Neural progenitor cell (in vitro differentiated cells): ENCODE data around the gene NIM1K. TPM values are rescaled to one million over a fixed set of nuclear protein-coding genes. Genes with fewer than 3 reads are reported as not detected.

Source experiments
- DNase-seq: peaks from one replicate; pipeline ENCODE4 v3.0.0-alpha.2; 2016; ENCODE audit warnings: low spot score
- H2AFZ ChIP-seq: fragments of 200-600 bp; sonication (generic); replicated peaks from 2 replicates; pipeline ENCODE4 v1.6.1; 2016; ENCODE audit warnings: antibody characterized with exemption
- H3F3A ChIP-seq: fragments of 200-600 bp; sonication (generic); 2 replicates; pipeline ENCODE4 v1.6.1; 2016; ENCODE audit warnings: antibody characterized with exemption, low read depth
- H3K27ac ChIP-seq: fragments of 200-600 bp; sonication (generic); 2 replicates; pipeline ENCODE4 v1.5.1; 2016; ENCODE audit warnings: mild to moderate bottlenecking
- H3K27me3 ChIP-seq: fragments of 200-600 bp; sonication (generic); 2 replicates; pipeline ENCODE4 v1.6.1; 2016; ENCODE audit warnings: mild to moderate bottlenecking, moderate library complexity
- H3K36me3 ChIP-seq: fragments of 200-600 bp; sonication (generic); 2 replicates; pipeline ENCODE4 v1.5.1; 2016
- H3K4me1 ChIP-seq: fragments of 200-600 bp; sonication (generic); 2 replicates; pipeline ENCODE4 v1.6.1; 2016; ENCODE audit warnings: mixed run types
- H3K4me2 ChIP-seq: fragments of 200-600 bp; sonication (generic); 2 replicates; pipeline ENCODE4 v1.6.1; 2016
- H3K4me3 ChIP-seq: fragments of 200-600 bp; sonication (generic); 2 replicates; pipeline ENCODE4 v1.5.1; 2016
- H3K79me2 ChIP-seq: fragments of 200-600 bp; sonication (generic); 2 replicates; pipeline ENCODE4 v1.6.1; 2016; ENCODE audit warnings: low read depth
- H3K9ac ChIP-seq: fragments of 200-600 bp; sonication (generic); 2 replicates; pipeline ENCODE4 v1.6.1; 2016
- H3K9me3 ChIP-seq: fragments of 200-600 bp; sonication (generic); 2 replicates; pipeline ENCODE4 v1.5.1; 2016; ENCODE audit warnings: low read depth
- H4K20me1 ChIP-seq: fragments of 200-600 bp; sonication (generic); 2 replicates; pipeline ENCODE4 v1.6.1; 2016; ENCODE audit warnings: low read depth
- H3K27ac Mint-ChIP-seq: 3 replicates; pipeline ENCODE4 v1.8.0; 2021; ENCODE audit warnings: mixed read lengths
- H3K27me3 Mint-ChIP-seq: 2 replicates; pipeline ENCODE4 v1.8.0; 2022; ENCODE audit warnings: low read depth, mild to moderate bottlenecking, inconsistent platforms, moderate library complexity, mixed read lengths; ENCODE audit not compliant: insufficient read depth
- H3K36me3 Mint-ChIP-seq: 3 replicates; pipeline ENCODE4 v1.8.0; 2021; ENCODE audit warnings: mixed read lengths
- H3K4me1 Mint-ChIP-seq: 3 replicates; pipeline ENCODE4 v1.8.0; 2021; ENCODE audit warnings: mixed read lengths
- H3K4me3 Mint-ChIP-seq: 3 replicates; pipeline ENCODE4 v1.8.0; 2021; ENCODE audit warnings: mild to moderate bottlenecking, moderate library complexity, mixed read lengths
- H3K9me3 Mint-ChIP-seq: 3 replicates; pipeline ENCODE4 v1.8.0; 2020; ENCODE audit warnings: mixed read lengths
- CTCF ChIP-seq: fragments of 200-600 bp; sonication (generic); IDR thresholded peaks from 2 replicates; pipeline ENCODE4 v1.5.1; 2017; ENCODE audit warnings: antibody characterized with exemption, mild to moderate bottlenecking
- EZH2 ChIP-seq: fragments of 200-600 bp; sonication (generic); IDR thresholded peaks from 2 replicates; pipeline ENCODE4 v1.6.1; 2017; ENCODE audit warnings: antibody characterized with exemption, mild to moderate bottlenecking, moderate library complexity
- EZH2phosphoT487 ChIP-seq: fragments of 200-600 bp; sonication (generic); IDR thresholded peaks from 2 replicates; pipeline ENCODE4 v1.6.1; 2017; ENCODE audit warnings: antibody characterized with exemption
- total RNA-seq: library from RNA; depleted of rRNA; stranded (reverse); fragments of >200 nt; gene quantifications from 2 replicates; pipeline ENCODE4 v1.2.3, GENCODE V29; 2015; ENCODE audit warnings: low replicate concordance

NIM1K gene
- total RNA-seq, 1 donor from 2014 or later, result not detected

- Histone ChIP-seq H3K9me3 (no peaks in the 10 kb centered on the region), H3K27ac (no peak overlapping the region), H3K79me2 (peaks cover 56% of the 10 kb centered on the region), H4K20me1 (peaks cover 31% of the 10 kb centered on the region), H3K27me3 (no peaks in the 10 kb centered on the region), H3F3A (no peaks in the 10 kb centered on the region), H3K4me2 (no peak overlapping the region), H3K9ac (no peak overlapping the region), H2AFZ (no peak overlapping the region), H3K4me1 (peaks cover 10% of the 10 kb centered on the region), H3K36me3 (no peaks in the 10 kb centered on the region), H3K4me3 (no peak overlapping the region)
- Mint-ChIP-seq H3K4me3 (no peak overlapping the region), H3K27ac (no peak overlapping the region), H3K27me3 (no peaks in the 10 kb centered on the region), H3K9me3 (no peaks in the 10 kb centered on the region), H3K36me3 (peaks cover 23% of the 10 kb centered on the region), H3K4me1 (no peaks in the 10 kb centered on the region)
- peak; percentile 17 for DNase-seq
- no peak for TF ChIP-seq EZH2phosphoT487
- TF ChIP-seq CTCF, result peak; percentile 3
Measured at GRCh38 chr5:43155394-43156096, 36.5 kb upstream of the NIM1K start.

DNA sequence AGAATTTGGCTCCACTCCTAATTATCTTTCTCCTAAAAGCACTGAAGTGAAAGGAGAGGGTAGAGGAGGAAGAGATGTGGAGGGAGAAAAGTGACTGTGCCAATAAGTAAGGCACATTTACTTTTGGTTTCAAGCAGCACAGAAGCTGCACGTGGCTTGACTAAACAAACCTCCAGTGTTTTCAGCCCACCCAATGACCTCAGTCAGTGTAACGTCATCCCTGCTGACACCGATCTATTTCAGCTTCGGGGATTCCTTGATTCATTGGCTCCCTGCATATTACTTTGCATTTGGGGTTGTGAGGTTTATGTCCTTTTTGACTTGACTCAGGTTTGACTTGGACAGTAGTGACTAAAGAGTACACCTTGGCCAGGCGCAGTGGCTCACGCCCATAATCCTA is 35.6 kb upstream of the NIM1K start:
- H3K4me1 ChIP-seq, result peaks cover 7% of the 10 kb centered on the region
- no peak overlapping the region for H3K4me2 ChIP-seq
- TF ChIP-seq EZH2phosphoT487 (no peak), CTCF (no peak), EZH2 (no peak)
- no peak overlapping the region for H3K4me3 Mint-ChIP-seq
- no peaks in the 10 kb centered on the region for H3K9me3 Mint-ChIP-seq
- no peaks in the 10 kb centered on the region for H3K4me1 Mint-ChIP-seq
- no peaks in the 10 kb centered on the region for H3K9me3 ChIP-seq
- no peak for DNase-seq
- peaks cover 29% of the 10 kb centered on the region for H3K36me3 Mint-ChIP-seq
- H4K20me1 ChIP-seq, result peaks cover 22% of the 10 kb centered on the region
- no peaks in the 10 kb centered on the region for H3F3A ChIP-seq
- no peak overlapping the region for H3K9ac ChIP-seq
- no peak overlapping the region for H2AFZ ChIP-seq
- H3K27ac Mint-ChIP-seq, result no peak overlapping the region
- no peak overlapping the region for H3K4me3 ChIP-seq
- no peaks in the 10 kb centered on the region for H3K27me3 Mint-ChIP-seq
- peaks cover 48% of the 10 kb centered on the region for H3K79me2 ChIP-seq
- no peaks in the 10 kb centered on the region for H3K27me3 ChIP-seq
- H3K36me3 ChIP-seq, result no peaks in the 10 kb centered on the region
- no peak overlapping the region for H3K27ac ChIP-seq

DNA sequence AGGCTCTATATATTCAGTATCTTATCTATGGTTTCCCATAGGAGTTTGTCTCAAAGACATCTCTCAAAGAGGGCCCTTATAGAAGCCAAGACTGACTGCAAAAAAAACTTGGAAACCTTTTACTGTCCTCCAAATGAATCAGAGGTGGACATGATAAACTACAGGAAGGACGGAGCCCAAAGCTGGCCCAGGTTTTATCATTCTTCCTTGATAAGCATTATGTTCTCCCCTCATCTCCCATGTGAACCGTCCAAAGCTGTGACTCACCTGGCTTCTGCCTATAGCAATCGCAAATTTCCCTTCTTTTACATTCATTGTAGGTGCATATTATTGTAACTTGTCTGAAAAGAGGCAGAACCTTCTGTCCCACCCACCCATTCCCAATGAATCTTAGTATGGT is 35.0 kb upstream of the NIM1K start:
- no peaks in the 10 kb centered on the region for H3K9me3 ChIP-seq
- H3F3A ChIP-seq, result no peaks in the 10 kb centered on the region
- H3K36me3 ChIP-seq, result peaks cover 3% of the 10 kb centered on the region
- H3K9me3 Mint-ChIP-seq, result no peaks in the 10 kb centered on the region
- no peak overlapping the region for H2AFZ ChIP-seq
- no peak overlapping the region for H3K27ac Mint-ChIP-seq
- H4K20me1 ChIP-seq, result peaks cover 19% of the 10 kb centered on the region
- H3K4me1 ChIP-seq, result peaks cover 7% of the 10 kb centered on the region
- H3K4me3 ChIP-seq, result no peak overlapping the region
- H3K4me3 Mint-ChIP-seq, result no peak overlapping the region
- no peak overlapping the region for H3K4me2 ChIP-seq
- no peaks in the 10 kb centered on the region for H3K4me1 Mint-ChIP-seq
- H3K27me3 Mint-ChIP-seq, result no peaks in the 10 kb centered on the region
- no peak for DNase-seq
- H3K79me2 ChIP-seq, result peaks cover 44% of the 10 kb centered on the region
- H3K27ac ChIP-seq, result no peak overlapping the region
- H3K9ac ChIP-seq, result no peak overlapping the region
- peaks cover 32% of the 10 kb centered on the region for H3K36me3 Mint-ChIP-seq
- H3K27me3 ChIP-seq, result no peaks in the 10 kb centered on the region
- TF ChIP-seq EZH2 (no peak), EZH2phosphoT487 (no peak), CTCF (no peak)
